HCT116 (cell line): ENCODE results near the gene HGFAC. TPM values are rescaled to one million over a fixed set of nuclear protein-coding genes. Genes with fewer than 3 reads are reported as not detected.

Experiments
- ATAC-seq: fragments of 200-7000 bp; cut with Tn5 transposase; 2 replicates; pipeline ENCODE4 v1.9.1; 2020; ENCODE audit warnings: mild to moderate bottlenecking, moderate library complexity
- BruUV-seq: library from RNA; stranded (reverse); fragments of 400-500 nt; replicated peaks from 2 replicates; lab custom pipeline; 2021; lab: Mats Ljungman, UMichigan
- CTCF ChIA-PET: fragments of 300-600 bp; sonication (Branson Sonifier 250); formaldehyde crosslinking; loops from one replicate; lab custom pipeline; 2021; ENCODE audit warnings: antibody characterized with exemption; lab: Charles Lee
- POLR2A ChIA-PET: fragments of 300-600, 350-600 bp; sonication (Branson Sonifier 250); formaldehyde crosslinking; loops from one replicate; lab custom pipeline; 2021; ENCODE audit warnings: antibody characterized with exemption; lab: Charles Lee
- RAD21 ChIA-PET, 2 experiments: fragments of 300-600 bp; sonication (Branson Sonifier 250); formaldehyde crosslinking; loops; one replicate each; lab custom pipeline; 2023; ENCODE audit warnings: low total read pairs in 2 of 2; ENCODE audit not compliant: uncharacterized antibody in 2 of 2, unreplicated experiment in 2 of 2, low non-redundant PET in 1 of 2; lab: Charles Lee
- DNase-seq: peaks from one replicate; pipeline ENCODE4 v3.0.0-alpha.2; 2010; ENCODE audit warnings: low read depth, low spot score
- H2AFZ ChIP-seq: fragments of 200-600 bp; shearing (Covaris generic), sonication (generic); 2 replicates; pipeline ENCODE4 v1.6.1; 2017; ENCODE audit warnings: low read depth, mixed run types, mixed read lengths, antibody characterized with exemption, low read length; ENCODE audit not compliant: poor library complexity, severe bottlenecking
- H3K27ac ChIP-seq: 2 replicates; pipeline ENCODE4 v1.5.1; 2012; ENCODE audit warnings: low read depth, low read length
- H3K27me3 ChIP-seq: fragments of 200-600 bp; sonication (generic); 2 replicates; pipeline ENCODE4 v1.6.1; 2016; ENCODE audit warnings: mixed run types, low read length, mixed read lengths; ENCODE audit not compliant: insufficient read depth
- H3K36me3 ChIP-seq, 2 experiments: fragments of 200-500 bp in 1 of 2; fragments of 200-600 bp in 1 of 2; sonication (Bioruptor generic) in 1 of 2; sonication (generic) in 1 of 2; 2 replicates each; pipeline versions ENCODE4 v1.5.1 to v1.6.1; 2014 to 2016; ENCODE audit warnings: low read length in 2 of 2, inconsistent platforms in 1 of 2, mixed read lengths in 1 of 2, mixed run types in 1 of 2; ENCODE audit not compliant: insufficient read depth in 2 of 2, control insufficient read depth in 1 of 2
- H3K4me1 ChIP-seq, 2 experiments: fragments of 200-600 bp in 1 of 2; sonication (generic) in 1 of 2; 2 replicates each; pipeline versions ENCODE4 v1.5.1 to v1.6.1; 2012 to 2017; ENCODE audit warnings: low read length in 2 of 2, inconsistent platforms in 1 of 2, mild to moderate bottlenecking in 1 of 2, mixed read lengths in 1 of 2, mixed run types in 1 of 2, moderate library complexity in 1 of 2; ENCODE audit not compliant: insufficient read depth in 2 of 2, control insufficient read depth in 1 of 2
- H3K4me2 ChIP-seq: fragments of 200-600 bp; sonication (generic); 2 replicates; pipeline ENCODE4 v1.6.1; 2017; ENCODE audit warnings: mixed run types, low read length, mixed read lengths
- H3K4me3 ChIP-seq, 2 experiments: fragments of 200-600 bp in 1 of 2; sonication (generic) in 1 of 2; replicated peaks in 1 of 2; 2 replicates each; pipeline ENCODE4 v1.5.1; 2011 to 2016; ENCODE audit warnings: low read length in 2 of 2, control low read depth in 1 of 2, low read depth in 1 of 2, mild to moderate bottlenecking in 1 of 2, mixed read lengths in 1 of 2, mixed run types in 1 of 2
- H3K79me2 ChIP-seq: fragments of 200-600 bp; sonication (generic); 2 replicates; pipeline ENCODE4 v1.6.1; 2017; ENCODE audit warnings: mild to moderate bottlenecking, mixed run types, low read length, moderate library complexity, mixed read lengths; ENCODE audit not compliant: insufficient read depth
- H3K9ac ChIP-seq: fragments of 200-600 bp; sonication (generic); 2 replicates; pipeline ENCODE4 v1.6.1; 2016; ENCODE audit warnings: low read length, mixed read lengths
- H3K9me2 ChIP-seq: fragments of 200-600 bp; sonication (generic), shearing (Covaris generic); 2 replicates; pipeline ENCODE4 v1.6.1; 2017; ENCODE audit warnings: mixed run types, mild to moderate bottlenecking, moderate library complexity; ENCODE audit not compliant: insufficient read depth
- H3K9me3 ChIP-seq, 2 experiments: fragments of 200-500 bp in 1 of 2; fragments of 200-600 bp in 1 of 2; sonication (Bioruptor generic) in 1 of 2; sonication (generic) in 1 of 2; 2 replicates each; pipeline ENCODE4 v1.6.1; 2014 to 2017; ENCODE audit warnings: low read length in 2 of 2, mixed read lengths in 2 of 2, inconsistent platforms in 1 of 2, low read depth in 1 of 2, mild to moderate bottlenecking in 1 of 2, mixed run types in 1 of 2, moderate library complexity in 1 of 2; ENCODE audit not compliant: control insufficient read depth in 1 of 2, insufficient read depth in 1 of 2
- H4K20me1 ChIP-seq: fragments of 200-600 bp; sonication (generic), shearing (Covaris generic); 2 replicates; pipeline ENCODE4 v1.6.1; 2017; ENCODE audit warnings: mixed run types, mild to moderate bottlenecking, moderate library complexity; ENCODE audit not compliant: insufficient read depth
- CEBPB ChIP-seq: IDR thresholded peaks from 2 replicates; pipeline ENCODE4 v1.6.1; 2012; ENCODE audit warnings: low read depth
- EZH2phosphoT487 ChIP-seq: fragments of 200-600 bp; IDR thresholded peaks from 2 replicates; pipeline ENCODE4 v1.6.1; 2018; ENCODE audit warnings: antibody characterized with exemption, borderline replicate concordance
- POLR2AphosphoS5 ChIP-seq: IDR thresholded peaks from 2 replicates; pipeline ENCODE4 v1.6.1; 2011; ENCODE audit warnings: mild to moderate bottlenecking, low read depth, low read length, moderate library complexity
- RAD21 ChIP-seq: IDR thresholded peaks from 2 replicates; pipeline ENCODE4 v1.6.1; 2012; ENCODE audit warnings: low read depth, mild to moderate bottlenecking
- SRF ChIP-seq: IDR thresholded peaks from 2 replicates; pipeline ENCODE4 v1.6.1; 2012; ENCODE audit warnings: low read depth
- TCF7L2 ChIP-seq: IDR thresholded peaks from 2 replicates; pipeline ENCODE4 v1.7.0; 2011; ENCODE audit warnings: borderline replicate concordance, inconsistent platforms; ENCODE audit not compliant: insufficient read depth, insufficient read length; ENCODE audit errors: extremely low read depth
- intact Hi-C: fragments of 100-400 bp; cut with micrococcal nuclease; formaldehyde crosslinking; loops from 2 replicates; pipeline ENCODE4 v1.10.0; 2022
- total RNA-seq: library from RNA; stranded (reverse); gene quantifications from one replicate; pipeline ENCODE4 v1.2.1, GENCODE V29; 2021; ENCODE audit not compliant: unreplicated experiment
- TF ChIP-seq, protein P1 (sequence below): IDR thresholded peaks from 2 replicates; pipeline ENCODE4 v1.6.1; 2012
- TF ChIP-seq, protein P2 (sequence below): IDR thresholded peaks from 2 replicates; pipeline ENCODE4 v1.6.1; 2012; ENCODE audit warnings: low read depth

Gene HGFAC
- total RNA-seq, 1 experiment from 2014 or later, result 1.1 TPM

DNA sequence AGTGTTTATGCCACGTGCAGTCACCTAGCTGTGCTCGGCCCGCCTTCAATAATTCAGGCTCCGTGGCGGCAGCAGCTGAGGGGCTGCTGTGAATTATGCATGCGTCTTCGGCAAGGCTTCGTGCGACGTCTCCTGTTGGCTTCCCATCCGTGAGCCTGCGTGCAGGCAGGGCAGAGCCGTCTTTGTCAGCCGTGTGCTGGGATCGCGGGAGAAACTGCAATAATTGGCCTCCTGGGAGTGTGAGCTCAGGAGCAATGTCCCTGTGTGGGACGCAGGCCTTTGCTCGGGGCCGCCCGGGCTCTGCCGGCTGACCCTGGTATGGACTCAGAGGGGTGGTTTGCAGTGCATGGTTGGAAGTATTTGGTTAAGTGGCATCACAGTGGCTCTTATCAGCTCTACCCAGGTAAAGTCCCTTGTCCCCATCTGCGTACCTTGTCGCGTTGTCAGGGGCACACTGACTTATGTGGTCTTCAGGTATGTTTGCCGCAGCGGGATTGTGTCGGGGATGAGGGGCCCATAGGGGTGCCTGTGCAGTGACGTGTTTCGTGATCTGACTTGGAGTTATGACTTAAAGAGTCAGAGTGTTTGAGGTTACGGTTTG is 34.5 kb upstream of the HGFAC start:
- H4K20me1 ChIP-seq, result no peaks in the 10 kb centered on the region
- H3K9ac ChIP-seq, result no peak overlapping the region
- no TSS peak for BruUV-seq
- TF ChIP-seq SRF, result no peak
- TF ChIP-seq EZH2phosphoT487, result no peak
- no peak for TF ChIP-seq POLR2AphosphoS5
- TF ChIP-seq, protein P1, sequence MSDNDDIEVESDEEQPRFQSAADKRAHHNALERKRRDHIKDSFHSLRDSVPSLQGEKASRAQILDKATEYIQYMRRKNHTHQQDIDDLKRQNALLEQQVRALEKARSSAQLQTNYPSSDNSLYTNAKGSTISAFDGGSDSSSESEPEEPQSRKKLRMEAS, result no peak
- TF ChIP-seq CEBPB, result no peak
- no peak for TF ChIP-seq TCF7L2
- TF ChIP-seq, protein P2, sequence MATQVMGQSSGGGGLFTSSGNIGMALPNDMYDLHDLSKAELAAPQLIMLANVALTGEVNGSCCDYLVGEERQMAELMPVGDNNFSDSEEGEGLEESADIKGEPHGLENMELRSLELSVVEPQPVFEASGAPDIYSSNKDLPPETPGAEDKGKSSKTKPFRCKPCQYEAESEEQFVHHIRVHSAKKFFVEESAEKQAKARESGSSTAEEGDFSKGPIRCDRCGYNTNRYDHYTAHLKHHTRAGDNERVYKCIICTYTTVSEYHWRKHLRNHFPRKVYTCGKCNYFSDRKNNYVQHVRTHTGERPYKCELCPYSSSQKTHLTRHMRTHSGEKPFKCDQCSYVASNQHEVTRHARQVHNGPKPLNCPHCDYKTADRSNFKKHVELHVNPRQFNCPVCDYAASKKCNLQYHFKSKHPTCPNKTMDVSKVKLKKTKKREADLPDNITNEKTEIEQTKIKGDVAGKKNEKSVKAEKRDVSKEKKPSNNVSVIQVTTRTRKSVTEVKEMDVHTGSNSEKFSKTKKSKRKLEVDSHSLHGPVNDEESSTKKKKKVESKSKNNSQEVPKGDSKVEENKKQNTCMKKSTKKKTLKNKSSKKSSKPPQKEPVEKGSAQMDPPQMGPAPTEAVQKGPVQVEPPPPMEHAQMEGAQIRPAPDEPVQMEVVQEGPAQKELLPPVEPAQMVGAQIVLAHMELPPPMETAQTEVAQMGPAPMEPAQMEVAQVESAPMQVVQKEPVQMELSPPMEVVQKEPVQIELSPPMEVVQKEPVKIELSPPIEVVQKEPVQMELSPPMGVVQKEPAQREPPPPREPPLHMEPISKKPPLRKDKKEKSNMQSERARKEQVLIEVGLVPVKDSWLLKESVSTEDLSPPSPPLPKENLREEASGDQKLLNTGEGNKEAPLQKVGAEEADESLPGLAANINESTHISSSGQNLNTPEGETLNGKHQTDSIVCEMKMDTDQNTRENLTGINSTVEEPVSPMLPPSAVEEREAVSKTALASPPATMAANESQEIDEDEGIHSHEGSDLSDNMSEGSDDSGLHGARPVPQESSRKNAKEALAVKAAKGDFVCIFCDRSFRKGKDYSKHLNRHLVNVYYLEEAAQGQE, result no peak
- TF ChIP-seq RAD21, result no peak
- no peak for DNase-seq
- H3K4me3 ChIP-seq, result no peak overlapping the region
- H3K9me2 ChIP-seq, result no peaks in the 10 kb centered on the region
- no peak for ATAC-seq
- no peaks in the 10 kb centered on the region for H3K27me3 ChIP-seq
- no peaks in the 10 kb centered on the region for H3K79me2 ChIP-seq
- no peaks in the 10 kb centered on the region for H3K36me3 ChIP-seq
- no peak overlapping the region for H3K4me2 ChIP-seq
- ChIA-PET CTCF (no interaction called here), POLR2A (no interaction called here), RAD21 (no interaction called here)
- no peak overlapping the region for H3K27ac ChIP-seq
- H3K4me1 ChIP-seq, result no peaks in the 10 kb centered on the region
- no peak overlapping the region for H2AFZ ChIP-seq
- intact Hi-C loops, result no loop called here
- H3K9me3 ChIP-seq, result no peaks in the 10 kb centered on the region
